Measurements from ENCODE around the gene FMN2.
"Not testable (repeated sequence)": the region's sequence is repeated elsewhere in the genome, so short reads cannot be mapped to it uniquely, and the experiment has no call there.

FMN2 gene

DNA sequence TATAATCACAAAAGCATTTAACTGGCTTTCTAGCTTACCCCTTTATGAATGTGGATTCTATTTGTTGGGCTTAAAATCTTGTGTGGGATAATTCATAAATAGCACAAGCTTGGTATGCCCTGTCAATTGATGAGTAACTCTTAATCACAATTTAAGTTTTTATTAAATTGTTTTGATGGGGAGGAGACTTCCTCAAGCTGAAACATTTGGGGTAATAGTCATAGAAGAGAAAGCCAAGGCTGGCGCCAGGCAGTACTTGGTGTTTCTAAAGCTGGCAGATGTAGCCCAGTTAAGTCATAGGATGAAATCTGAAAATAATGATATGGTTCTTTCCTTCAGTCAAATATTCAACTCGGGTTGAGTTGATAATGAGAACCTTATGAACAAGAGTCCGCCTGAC, 167.2 kb downstream of the FMN2 start:
- DNase-seq, result no peak

DNA sequence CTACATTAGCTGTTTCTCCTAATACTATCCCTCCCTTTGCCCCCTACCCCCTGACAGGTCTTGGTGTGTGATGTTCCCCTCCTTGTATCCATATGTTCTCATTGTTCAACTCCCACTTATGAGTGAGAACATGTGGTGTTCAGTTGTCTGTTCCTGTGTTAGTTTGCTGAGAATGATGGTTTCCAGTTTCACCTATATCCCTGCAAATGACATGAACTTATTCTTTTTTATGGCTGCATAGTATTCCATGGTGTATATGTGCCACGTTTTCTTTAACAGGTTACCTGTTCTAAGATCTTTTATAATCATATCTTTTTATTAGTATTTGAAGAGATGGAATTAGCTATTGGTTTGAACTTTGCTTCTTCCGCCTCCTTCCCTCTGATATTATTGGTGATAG, 172.8 kb downstream of the FMN2 start:
- DNase-seq, result not testable (repeated sequence)

- no peak for DNase-seq
These were observed 179.4 kb downstream of the FMN2 start for GRCh38 chr1:240271081-240271480.

DNA sequence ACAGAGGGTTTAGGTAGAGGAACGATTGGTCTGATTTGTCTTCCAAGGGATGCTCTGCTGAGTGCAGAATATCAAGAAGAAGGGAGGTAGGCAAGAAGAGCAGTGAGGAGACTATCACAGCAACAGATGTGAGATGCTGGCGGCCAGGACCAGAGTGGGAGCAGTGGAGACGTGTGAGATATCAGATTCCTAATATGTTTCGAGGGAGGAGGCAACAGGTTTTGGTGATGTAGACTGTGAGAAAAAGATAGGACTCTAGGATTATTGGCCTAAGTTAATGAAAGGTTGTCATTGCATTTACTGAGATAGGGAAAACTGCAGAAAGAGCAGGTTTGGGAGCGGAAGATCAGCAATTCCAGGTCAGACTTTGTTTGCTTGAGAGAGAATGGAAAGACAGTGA, 182.9 kb downstream of the FMN2 start:
- no peak for DNase-seq

DNA sequence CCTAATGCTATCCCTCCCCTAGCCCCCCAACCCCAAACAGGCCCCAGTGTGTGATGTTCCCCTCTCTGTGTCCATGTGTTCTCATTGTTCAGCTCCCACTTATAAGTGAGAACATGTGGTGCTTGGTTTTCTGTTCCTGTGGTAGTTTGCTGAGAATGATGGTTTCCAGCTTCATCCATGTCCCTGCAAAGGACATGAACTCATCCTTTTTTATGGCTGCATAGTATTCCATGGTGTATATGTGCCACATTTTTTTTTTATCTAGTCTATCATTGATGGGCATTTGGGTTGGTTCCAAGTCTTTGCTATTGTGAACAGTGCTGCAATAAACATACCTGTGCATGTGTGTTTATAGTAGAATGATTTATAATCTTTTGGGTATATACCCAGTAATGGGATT, 183.5 kb downstream of the FMN2 start:
- DNase-seq, result not testable (repeated sequence)

DNA sequence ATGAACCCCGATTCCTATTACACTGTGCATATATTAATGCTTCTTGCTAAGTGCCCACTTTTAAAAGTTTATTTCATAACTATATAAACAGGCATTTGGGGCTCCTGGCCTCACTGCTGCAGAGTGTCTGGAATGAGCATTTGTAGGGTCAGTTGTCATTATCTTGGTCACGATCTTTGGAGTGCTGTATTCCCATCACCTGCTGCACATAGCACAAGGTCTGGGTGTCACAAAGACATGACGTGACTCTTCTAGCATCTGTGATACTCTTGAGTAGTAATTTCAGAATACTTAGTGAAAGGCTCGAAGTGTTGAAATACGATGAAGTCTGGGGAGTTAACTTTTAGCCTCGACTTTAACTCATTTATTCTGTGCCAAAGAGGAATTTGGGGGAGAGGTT, 186.4 kb downstream of the FMN2 start:
- DNase-seq, result no peak

- DNase-seq, result no peak
These were observed 189.1 kb downstream of the FMN2 start for GRCh38 chr1:240280560-240281322.

- DNase-seq, result no peak
These were observed 190.6 kb downstream of the FMN2 start for GRCh38 chr1:240282061-240282830.

DNA sequence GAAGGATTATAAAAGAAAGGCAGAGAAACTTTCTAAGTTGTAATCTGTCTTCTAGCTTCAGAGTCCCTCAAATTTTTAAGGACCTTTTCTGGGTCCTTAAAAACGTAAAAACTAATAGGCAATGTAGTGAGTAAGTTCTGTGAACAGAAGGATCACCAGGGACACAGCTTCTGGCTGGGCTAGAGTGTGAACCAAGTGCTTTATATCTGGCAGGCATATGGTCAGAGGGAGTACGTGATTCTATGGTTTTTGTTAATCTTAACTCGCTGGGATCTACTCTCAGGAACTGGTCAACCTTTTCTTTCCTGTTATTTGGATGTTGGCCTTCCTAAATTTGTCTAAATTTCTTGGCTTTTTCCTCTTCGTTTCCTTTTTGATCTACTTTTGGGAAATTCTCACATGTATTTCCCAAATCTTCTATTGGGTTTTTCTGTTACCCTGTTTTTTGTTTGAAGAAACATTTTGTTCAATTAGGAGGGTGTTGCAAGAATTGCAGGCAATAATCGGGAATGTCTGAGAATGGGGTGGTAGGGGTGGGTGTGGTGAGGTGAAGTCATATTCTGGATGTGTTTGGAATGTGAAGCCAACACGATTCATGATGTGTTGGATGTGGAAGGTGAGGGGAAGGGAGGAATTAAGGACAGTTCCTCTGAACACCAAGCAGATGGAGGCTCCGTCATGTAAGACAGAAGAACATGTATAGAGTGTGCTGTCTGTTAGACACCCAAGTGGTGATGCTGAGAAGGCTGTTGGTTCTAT, 193.2 kb downstream of the FMN2 start:
- DNase-seq, result no peak

- no peak for DNase-seq
These were observed 193.9 kb downstream of the FMN2 start for GRCh38 chr1:240285540-240285939.

GRCh38 chr1:240287722-240288121, 196.0 kb downstream of the FMN2 start:
- no peak for DNase-seq

DNA sequence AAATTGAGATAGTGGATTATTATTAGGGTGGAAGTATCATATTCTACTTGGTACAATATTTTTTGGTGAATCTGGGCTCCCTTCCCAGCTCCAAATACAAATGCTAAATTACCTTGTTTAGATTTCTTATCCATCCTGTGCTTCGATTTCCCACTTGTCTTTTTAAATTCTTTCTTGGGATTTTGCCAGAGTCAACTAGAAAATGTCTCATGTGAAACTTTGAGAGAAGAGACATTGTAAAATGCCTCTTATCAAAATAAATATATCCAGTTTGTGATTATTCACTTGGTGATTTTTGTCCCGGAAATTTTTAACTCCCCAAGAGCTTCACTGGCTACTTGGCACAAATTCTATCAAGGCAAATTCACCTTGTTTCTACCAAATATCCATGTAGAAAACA, 202.0 kb downstream of the FMN2 start:
- no peak for DNase-seq

- no peak for DNase-seq
These were observed 202.9 kb downstream of the FMN2 start for GRCh38 chr1:240294566-240294965.

GRCh38 chr1:240295811-240296210, 204.1 kb downstream of the FMN2 start:
- DNase-seq, result no peak

- DNase-seq, result no peak
These were observed 212.8 kb downstream of the FMN2 start for GRCh38 chr1:240304466-240304865.

- no peak for DNase-seq
These were observed 215.0 kb downstream of the FMN2 start for GRCh38 chr1:240306673-240307072.

- no peak for DNase-seq
These were observed 216.4 kb downstream of the FMN2 start for GRCh38 chr1:240308096-240308495.

- no peak for DNase-seq
These were observed 218.1 kb downstream of the FMN2 start for GRCh38 chr1:240309769-240310168.

DNA sequence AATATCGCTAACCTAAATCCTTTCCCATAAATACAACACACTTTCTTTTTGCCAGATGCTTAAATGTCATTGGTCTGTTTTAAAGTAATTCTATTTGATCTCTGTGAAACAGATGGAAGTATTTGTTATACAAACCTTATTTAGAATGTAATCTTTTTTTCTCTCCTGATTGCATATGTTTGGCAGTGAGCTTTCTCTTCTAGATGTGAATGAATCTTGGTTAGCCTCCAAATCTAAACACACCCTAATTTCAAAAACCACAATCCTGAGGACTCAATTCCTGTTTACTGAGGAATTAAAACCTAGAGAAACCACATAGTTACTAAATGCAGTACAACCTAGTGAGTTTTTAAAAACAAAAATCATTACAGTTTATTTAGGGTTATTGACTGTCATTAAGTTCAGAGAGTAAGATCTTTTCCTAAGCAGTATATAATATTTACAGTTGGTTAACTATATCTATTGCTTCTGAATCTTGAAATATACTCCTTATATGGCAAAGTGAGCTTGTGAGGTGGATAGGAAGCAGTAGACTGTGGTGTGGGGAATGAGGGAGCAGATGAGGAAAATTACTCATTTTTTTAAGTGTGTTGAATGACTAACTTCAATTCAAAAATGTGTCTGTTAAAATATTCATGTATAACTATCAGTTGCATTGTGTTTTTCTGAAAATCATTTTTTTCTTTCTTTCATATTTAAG, 218.7 kb downstream of the FMN2 start:
- no peak for DNase-seq

GRCh38 chr1:240312872-240313271, 221.2 kb downstream of the FMN2 start:
- no peak for DNase-seq

GRCh38 chr1:240314845-240315801, 223.4 kb downstream of the FMN2 start:
- no peak for DNase-seq

DNA sequence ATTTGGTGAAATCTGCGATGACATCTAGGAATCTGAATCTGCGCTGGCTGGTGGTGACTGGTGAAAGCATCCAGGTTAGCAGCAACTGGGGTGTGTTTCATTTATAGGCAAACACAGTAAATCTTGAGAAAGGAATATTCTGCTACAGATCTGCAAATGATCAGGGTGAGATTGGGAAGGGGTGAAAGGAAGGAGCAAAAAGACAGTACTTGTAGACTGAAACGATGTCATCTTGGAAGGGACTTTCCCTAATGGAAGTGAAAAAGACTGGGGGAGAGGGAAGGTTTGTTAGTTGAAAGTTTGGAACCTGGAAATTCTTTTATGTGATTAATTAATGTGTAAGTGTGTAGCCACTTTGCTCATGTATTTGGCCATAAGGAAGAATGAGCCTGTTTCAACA, 228.3 kb downstream of the FMN2 start:
- DNase-seq, result no peak
